Mucosa of gallbladder (tissue), 1 donor: ENCODE results near the gene RPN1. TPM values are rescaled to one million over a fixed set of nuclear protein-coding genes. Genes with fewer than 3 reads are reported as not detected.

ENCODE experiments used
- DNase-seq: peaks from one replicate; pipeline ENCODE4 v3.0.0-alpha.2; 2020; ENCODE audit warnings: low spot score
- total RNA-seq: library from RNA; stranded (reverse); gene quantifications from one replicate; pipeline ENCODE4 v1.2.1, GENCODE V29; 2021
- donor health status: DM: no; HTN: no; CAD: no.

The RPN1 gene
- total RNA-seq, 1 donor from 2014 or later: 226 TPM

- no peak for DNase-seq
Observed at GRCh38 chr3:128578346-128578745, 72.3 kb downstream of the RPN1 start.

DNA sequence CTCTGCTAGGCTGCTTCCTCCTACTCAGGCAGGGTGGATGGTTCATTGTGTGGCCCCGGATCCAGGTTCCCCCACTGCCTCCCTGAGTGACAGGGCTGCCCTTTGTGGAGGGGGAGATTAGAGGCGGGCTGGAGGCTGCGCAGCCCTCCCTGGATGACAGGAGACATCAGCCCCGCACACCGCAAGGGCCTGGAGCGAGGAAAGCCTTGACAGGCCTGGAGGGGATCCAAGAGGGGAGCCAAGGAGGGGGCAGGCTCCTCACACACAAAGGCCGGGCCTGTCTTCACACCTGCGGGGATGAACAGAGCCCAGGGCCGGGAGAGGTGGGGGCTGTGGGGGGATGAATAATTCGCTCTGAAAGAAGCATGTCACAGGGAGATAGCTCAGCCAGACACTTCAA, 72.9 kb downstream of the RPN1 start:
- no peak for DNase-seq

GRCh38 chr3:128576290-128576689, 74.3 kb downstream of the RPN1 start:
- no peak for DNase-seq

DNA sequence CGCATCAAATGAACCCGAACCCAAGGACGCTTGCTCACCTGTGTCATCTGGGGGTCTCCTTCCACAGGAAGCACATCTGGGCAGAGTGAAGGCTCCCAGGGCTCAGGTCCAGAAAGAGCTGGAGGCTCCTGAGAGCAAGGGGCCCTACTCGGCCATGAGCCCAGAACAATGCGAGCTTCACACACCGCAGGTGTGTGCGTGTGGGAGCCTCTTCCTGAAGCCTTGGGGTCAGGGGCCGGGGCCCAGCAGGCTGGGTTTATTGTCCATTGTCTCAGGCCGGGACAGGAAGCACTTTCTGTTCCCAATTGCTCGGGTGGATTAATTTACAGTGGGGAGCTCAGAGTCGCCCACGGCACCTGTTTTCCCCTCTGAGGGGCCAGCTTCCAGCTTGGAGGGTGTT, 74.8 kb downstream of the RPN1 start:
- DNase-seq: no peak

DNA sequence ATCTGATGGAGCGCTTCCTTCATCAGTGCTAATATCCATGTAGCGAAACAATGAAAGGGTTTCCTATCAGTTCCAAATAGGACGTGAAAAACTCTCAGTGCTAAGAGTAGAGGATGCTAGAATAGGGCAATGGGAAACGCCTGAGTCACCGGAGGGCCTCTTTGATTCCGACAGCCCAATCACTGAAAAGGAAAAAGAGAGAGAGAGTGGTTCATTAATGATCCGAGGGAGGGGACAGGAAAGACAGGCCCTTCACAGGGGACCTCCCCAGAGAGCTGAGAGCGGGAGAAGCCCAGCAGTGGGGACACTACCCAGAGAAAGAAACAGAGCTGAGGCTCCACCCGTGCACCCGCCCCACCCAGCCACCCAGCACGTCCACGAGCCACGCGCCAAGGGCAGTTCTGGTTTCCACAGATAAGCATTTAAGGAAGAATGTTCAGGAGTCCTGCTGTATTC, 76.9 kb downstream of the RPN1 start:
- DNase-seq: no peak

DNA sequence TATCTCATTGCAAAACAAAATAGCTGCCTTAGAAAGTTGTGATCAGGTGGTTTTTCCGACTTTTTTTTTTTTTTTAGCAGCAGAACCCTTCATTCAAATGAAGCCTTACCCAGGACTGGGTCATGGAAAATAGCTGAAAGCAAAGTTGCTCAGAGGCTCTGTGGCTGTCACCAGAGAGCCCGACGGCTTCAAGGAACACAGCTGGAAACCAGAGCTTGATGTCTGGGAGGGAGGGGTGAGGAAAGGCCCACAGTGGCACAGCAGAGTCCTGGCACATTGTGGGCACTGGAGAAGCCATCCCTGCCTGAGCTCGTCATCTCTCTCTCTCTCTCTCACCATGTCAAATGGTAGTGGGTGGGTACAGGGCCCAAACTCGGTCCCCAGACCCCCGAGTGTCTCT, 77.5 kb downstream of the RPN1 start:
- no peak for DNase-seq

DNA sequence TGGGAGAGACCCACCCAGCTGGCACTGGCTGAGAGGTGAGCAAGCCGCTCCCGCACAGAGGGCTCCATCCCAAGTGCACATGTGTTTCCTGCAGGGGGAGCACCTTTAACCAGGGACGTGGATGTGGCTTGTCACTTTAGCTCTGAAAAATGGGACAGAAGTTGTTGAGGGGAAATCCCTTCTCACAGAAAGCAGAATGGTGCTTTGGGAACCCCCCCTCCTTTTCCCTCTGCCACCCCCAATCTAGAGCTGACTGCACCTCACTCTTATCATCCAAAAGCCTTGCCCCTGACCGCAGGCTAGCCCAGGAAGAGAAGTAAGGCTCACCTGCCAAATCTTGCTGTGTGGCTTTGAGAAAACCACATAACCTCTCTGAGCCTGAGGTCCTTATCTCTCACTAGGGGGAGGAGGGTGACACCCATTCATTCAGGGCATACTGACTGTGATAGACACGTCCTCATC, 77.9 kb downstream of the RPN1 start:
- DNase-seq: no peak

DNA sequence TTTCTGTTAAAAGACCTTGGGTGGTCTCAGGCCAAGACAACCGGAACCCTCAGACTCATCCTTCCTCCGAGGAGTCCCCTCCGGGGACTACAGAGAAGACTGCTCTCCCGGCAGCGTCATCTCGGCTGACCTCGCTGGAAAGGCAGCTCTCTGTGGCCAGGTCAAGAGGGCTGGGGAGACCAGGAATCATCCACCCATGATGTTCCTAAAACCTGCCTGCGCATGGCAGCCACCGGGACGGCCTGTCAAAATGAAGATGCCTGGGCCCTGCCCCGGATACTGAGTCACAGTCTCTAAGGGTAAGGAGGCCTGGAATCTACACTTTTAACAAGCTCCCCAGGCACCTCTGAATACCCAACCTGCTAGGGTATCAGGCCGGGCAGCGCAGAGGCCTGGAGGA, 78.6 kb downstream of the RPN1 start:
- no peak for DNase-seq

Other genes starting within 250 kb of the RPN1 start
- not detected for gene DNAJB8, start 183.9 kb downstream of the RPN1 start, total RNA-seq
- gene GATA2, start 157.6 kb downstream of the RPN1 start, total RNA-seq: 22.8 TPM
- 194 TPM for gene RAB7A, start 75.4 kb upstream of the RPN1 start, total RNA-seq
- gene ACAD9, start 228.8 kb upstream of the RPN1 start, total RNA-seq: 38.7 TPM